HUDEP-2 (cell line): ENCODE measurements around the gene ABCF3.
A peak's percentile ranks its signal among the peaks of the same experiment; 100 is the strongest.

Source experiments
- DNase-seq, 76 experiments: peaks; one replicate each; lab custom pipeline; 2025; ENCODE audit not compliant: unreplicated experiment in 76 of 76; lab: John Stamatoyannopoulos, UW

ABCF3 gene

DNA sequence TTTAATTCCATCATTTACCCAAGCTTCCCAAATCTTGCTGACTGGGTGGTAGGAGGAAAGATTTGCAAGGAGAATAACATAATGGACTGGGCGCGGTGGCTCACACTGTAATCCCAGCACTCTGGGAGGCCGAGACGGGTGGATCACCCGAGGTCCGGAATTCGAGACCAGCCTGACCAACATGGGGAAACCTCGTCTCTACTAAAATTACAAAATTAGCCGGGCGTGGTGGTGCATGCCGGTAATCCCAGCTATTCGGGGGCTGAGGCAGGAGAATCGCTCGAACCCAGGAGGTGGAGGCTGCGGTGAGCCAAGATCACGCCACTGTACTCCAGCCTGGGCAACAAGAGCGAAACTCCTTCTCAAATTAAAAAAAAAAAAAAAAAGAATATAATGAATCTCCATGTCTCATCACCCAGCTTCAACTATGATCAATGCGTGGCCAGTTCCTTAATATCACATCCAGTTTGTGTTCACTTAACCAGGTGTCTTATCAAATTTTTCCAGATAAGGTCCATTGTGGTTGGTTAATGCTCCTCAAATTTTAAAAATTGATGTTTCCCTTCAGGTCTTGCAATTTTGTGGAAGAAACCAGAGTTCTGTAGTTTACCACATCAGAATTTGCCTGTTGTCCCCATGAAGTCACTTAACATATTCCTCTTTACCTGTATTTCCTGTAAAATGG, 1.3 kb upstream of the ABCF3 start:
- DNase-seq: peak in 3 of 76 experiments; percentile 10 to 30 (median 26)

DNA sequence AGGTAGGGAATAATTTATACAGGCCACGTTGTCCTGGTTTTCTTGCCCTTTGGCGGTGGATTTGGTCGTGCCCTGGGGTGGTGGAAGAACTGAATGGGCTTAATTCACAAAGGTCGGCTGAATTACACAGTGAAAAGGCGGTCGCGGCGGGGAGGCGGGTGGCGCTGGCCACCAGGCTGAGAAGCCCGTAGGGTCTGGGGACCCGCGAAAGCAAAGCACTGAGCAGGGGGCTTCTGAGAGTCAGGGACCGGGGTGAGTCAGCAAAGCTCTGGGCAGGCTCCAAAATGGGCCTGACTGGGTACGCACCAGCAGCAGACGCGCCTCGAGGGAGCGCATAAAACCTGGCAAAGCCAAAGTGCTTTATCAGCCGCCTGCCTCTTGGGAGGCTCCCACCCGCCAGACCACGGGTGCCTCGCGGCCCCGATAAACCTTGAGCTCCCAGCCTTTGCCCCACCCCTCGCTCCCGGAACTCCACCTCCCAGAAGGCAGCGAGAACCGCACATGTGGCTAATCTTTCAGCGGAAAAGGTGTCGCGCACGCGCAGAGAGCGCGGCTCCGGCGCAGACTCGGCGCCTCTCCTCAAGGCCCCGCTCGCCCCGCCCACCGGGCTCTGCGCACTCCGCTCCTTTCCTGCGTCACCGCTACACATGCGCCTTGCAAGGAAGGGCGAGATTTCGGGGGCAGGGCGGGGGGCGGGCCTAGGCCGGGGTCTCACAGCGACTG, 377 bp upstream of the ABCF3 start:
- peak; percentile 57 to 99 (median 99) for DNase-seq

DNA sequence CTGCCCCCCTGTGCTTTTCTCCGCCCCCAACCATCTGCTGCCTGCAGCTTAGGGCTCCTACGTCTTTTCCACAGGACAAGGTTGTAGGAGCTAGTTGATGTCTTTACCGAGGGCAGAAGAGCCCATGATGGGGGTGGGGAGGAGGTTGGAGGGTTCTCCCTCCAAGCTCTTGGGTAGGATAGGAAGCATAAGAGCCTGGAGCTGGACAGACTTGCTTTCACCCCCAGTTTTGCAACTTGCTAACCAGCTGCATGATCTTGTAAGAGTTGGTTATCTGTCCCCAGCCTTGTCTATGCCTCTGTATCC, 856 bp downstream of the ABCF3 start:
- no peak for DNase-seq

DNA sequence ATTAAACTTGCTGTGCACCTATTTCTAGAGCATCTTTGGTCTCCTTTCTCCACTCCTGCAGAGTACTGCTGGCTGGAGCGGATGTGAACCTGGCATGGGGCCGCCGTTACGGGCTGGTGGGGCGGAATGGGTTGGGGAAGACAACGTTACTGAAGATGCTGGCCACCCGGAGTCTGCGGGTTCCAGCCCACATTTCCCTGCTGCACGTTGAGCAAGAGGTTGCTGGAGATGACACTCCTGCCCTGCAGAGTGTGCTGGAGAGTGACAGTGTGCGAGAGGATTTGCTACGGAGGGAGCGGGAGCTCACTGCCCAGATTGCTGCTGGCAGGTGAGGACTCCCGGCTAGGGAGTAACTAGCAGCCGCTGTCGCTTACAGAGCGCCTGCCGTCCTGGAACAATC, 2.1 kb downstream of the ABCF3 start:
- no peak for DNase-seq

DNA sequence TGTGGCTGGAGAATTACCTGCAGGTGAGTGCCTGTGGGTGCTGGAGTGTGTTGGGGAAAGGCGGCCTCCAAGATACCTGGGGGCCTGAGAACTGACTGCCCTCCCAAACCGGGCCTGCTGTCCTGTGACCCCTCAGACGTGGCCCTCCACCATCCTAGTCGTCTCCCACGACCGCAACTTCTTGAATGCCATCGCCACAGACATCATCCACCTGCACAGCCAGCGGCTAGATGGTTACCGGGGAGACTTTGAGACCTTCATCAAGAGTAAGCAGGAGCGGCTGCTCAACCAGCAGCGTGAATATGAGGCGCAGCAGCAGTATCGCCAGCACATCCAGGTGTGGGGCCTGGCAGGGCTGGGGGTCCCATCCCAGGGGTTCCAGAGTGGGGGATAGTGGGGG, 3.4 kb downstream of the ABCF3 start:
- DNase-seq: no peak

DNA sequence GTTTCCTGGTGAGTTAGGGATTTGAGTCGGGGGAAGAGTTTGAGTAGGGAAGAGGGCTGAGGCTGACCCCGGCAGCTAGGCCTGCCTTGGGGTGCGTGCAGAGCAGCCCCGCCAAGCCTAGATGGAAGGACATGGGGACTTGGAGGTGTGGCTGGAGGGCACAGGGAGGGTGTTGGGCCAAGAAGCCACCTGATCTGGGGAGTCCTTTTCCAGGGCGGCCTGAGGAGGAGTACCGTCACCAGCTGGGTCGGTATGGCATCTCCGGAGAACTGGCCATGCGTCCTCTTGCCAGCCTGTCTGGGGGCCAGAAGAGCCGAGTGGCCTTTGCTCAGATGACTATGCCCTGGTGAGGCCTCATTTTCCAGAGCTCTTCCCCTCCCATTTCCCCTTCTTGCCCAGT, 6.9 kb downstream of the ABCF3 start:
- no peak for DNase-seq

DNA sequence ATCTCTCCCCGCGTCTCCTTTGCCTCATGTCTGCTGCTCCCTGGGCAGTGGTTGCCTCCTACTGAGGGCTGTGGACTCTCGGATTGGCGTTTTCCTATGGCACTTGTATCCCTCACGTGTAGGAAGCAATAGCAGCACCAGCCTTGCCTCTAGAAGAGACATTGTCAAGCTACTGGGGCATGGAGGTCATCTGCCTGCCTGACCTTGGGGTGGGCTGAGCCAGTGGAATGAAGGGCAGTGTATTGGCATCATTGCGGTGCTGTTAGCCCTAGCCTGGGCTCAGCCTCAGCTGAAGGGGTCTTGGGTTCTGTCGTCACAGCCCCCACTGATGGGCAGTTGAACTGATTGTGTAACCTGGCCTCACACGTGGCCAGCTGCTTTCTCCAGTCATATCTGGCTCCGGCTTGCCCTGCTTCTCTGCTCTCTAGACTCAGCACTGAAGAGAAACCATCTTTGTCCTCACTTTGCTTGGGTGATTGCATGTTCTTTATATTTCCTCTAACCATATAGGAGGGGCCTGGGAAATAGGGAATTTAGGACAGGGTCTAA, 8.1 kb downstream of the ABCF3 start:
- DNase-seq: no peak

DNA sequence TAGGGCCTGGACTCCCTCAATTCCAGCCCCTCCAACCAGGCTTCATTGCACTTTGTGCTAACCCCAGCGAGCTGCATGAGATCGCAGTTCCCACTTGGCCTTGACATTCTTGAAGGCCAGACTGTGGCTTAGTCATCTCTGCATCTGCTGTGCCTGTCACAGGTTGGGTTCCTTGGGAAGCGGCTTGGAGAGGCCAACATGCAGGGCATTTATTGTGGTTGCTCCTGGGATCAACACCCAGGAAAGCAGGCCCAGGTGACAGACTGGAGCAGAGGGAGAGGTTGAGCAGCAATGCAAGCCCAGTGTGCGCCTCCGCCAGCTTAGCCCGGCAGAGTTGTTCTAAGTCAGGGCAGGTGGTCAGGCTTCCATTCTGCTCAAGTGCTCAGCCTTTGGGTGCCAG, 10.5 kb downstream of the ABCF3 start:
- no peak for DNase-seq

DNA sequence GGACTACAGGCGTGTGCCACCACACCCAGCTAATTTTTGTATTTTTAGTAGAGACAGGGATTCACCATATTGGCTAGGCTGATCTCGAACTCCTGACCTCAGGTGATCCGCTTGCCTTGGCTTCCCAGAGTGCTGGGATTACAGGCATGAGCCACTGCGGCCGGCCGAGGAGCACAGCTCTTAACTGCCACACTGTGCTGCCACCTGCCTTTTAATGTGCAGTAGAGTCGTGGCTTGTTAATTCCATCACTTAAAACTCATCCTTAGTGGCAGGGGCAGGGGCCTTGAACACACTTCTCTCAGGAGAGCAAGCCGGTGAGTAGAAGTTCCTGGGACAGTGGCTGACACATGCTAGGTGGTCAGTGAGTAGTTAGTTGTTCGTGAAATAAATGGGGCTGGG, 12.5 kb downstream of the ABCF3 start:
- DNase-seq: no peak

DNA sequence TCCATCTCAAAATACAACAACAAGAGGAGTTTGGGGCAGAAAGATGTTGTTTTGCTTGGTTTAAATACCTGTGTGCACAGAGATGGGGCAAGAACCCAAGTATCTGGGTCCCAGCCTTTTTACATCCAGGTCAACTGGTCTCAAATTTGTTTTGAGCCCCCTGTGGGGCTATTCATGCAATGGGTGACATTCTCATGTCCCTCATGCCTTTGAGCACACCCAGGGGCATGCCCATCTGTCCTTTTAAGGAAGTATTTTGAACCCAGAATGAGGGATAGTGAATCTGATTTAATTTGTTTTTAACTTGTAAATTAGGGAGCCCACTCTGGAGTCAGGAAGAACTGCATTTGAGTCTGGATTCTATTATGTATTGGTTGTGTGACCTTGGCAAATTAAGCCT, 14.8 kb downstream of the ABCF3 start:
- DNase-seq: no peak

DNA sequence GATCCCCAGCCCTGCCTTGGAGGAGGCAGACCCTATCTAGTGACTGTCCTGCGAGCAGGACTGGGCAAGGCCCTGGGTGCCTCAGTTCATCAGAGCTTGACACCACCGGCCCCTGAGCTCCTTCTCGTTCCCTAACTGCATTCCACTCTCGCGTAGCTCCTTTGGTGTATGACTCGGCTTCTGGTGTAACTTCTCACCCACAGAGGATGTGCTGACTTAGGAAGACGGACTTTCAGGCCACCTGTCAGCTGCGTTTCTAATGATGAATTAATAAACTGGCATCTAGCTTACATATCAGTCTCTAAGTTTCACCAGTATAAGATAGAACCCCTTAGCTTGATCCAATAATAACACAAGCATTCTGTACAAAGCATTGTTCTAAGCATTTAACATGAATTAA, 17.5 kb downstream of the ABCF3 start:
- no peak for DNase-seq

DNA sequence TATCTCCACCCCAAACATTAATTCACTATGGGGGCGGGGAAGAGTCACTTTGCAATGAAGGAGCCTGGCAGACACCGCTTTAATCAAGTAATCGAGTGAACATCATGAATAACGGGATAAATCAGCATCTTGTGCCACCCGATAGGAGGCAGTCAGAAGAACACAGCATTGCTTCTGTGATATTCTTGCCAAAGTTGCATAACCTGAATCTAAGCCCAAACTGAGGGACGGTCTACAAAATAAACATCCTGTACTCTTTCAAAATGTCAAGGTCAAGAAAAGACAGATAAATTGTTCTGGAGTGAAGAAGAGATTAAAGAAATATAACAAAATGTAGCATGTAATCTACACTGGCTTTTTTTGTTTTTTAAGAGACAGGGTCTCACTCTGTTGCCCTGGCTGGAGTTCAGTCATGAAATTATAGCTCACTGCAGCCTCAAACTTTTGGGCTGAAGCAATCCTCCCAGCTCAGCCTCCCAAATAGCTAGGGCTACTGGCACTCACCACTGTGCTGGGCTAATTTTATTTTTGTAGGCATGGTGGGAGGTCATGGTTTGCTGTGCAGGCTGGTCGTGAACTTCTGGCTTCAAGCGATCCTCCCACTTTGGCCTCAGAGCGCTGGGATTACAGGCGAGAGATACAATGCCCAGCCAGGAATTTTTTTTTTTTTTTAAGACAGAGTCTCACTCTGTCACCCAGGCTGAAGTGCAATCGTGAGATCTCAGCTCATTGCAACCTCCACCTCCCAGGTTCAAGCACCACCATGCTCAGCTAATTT, 23.3 kb downstream of the ABCF3 start:
- peak in 2 of 76 experiments; percentile 3 to 15 for DNase-seq

DNA sequence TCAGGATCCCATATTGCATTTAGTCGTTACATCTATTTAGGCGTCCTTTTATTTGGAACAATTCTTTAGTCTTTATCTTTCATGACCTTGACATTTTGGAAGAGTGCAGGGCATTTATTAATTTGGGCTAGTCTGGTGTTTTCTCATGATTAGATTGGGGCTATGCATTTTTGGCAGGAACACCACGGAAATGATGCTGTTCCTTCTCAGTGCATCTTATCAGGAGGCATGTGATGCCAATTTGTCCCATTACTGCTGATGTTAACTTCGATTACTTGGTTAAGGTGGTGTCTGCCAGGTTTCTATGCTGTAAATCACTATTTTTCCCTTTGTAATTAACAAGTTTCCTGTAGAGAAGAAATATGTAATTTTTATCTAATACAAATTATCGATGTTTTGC, 25.3 kb downstream of the ABCF3 start:
- DNase-seq: peak in 34 of 76 experiments; percentile 1 to 73 (median 26)

DNA sequence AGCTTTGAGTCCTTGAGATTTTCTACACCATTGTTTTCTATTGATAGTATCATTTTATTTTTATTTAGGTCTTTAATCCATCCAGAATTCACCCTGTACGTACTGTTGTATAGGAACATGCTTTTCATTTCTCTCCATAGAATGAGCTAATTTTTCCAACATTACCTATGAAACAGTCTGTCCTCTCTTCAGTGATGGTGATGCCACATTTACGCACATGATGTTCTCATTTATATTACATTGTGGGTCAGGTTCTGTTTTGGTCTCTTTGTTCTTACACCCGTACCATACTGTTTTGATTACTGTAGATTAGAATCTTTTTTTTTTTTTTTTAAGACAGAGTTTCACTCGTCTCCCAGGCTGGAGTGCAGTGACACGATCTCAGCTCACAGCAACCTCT, 25.7 kb downstream of the ABCF3 start:
- DNase-seq: no peak

DNA sequence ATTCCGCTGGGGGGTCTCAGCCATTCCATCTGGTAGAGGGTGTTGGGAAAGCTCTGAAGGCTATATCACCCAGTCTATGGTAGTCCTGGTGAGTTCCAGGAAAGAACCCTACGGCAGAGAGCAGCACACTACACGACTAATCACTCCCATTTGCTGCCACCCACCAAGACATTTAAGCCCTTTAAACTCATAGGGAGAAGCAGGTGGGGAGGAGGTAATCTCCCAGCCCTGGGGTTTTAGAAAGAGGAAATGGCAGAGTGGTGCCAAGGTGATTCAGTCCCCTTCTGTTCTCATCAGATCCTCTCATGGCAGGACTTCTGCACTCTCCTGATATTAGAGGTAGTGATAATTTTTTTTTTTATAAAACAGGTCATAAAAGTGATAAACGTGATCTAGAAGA, 32.8 kb downstream of the ABCF3 start:
- DNase-seq: peak in 1 of 76 experiments; percentile 8

DNA sequence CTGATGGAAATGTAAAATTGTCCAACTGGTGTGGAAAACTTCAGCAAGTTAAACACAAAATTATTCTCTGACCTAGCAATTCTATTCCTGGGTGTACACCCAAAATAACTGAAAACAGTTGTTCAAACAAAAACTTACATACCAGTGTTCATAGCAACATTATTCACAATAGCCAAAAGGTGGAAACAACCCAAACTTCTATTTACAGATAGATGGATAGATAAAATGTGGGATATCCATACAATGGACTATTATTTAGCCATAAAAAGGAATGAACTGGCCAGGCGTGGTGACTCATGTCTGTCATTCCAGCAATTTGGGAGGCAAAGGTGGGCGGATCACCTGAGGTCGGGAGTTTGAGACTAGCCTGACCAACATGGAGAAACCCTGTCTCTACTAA, 36.5 kb downstream of the ABCF3 start:
- DNase-seq: no peak

DNA sequence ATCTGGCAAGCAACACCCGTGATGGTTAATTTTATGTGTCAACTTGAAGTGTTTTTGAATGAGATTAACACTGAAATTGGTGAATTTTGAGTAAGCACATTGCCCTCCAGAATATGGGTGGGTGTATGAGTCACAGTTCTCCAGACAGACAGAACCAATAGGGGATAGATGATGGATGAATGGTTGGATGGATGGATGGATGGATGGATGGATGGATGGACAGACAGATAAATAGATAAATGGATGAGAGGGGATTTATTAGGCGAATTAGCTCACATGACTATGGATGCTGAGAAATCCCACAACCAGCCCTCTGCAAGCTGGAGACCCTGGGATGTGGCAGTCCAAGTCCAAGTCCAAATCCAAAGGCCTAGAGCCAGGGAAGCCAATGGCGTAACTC, 37.9 kb downstream of the ABCF3 start:
- no peak for DNase-seq

DNA sequence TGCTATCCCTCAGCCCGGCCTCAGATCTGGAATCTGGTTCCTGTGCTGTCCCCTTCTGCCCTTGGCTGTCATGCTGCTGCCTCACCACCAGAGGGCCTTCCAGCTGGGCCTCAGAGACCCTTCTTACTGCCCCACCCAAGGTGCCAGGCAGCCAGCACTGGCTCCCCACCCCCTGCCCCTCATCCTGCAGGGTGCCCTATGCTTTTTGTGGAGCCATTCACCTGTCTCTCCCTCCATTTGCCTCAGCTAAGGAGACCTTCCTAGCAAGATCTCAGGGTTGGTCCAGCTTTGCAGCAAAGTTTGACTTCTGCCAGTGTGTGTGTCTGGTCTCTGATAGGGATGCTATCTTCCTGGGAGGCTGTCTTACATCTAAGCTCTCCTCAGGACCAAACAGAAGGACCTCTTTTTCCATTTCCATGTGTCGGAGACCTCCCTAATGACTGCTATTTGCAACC, 41.5 kb downstream of the ABCF3 start:
- peak in 40 of 76 experiments; percentile 4 to 50 (median 28) for DNase-seq

DNA sequence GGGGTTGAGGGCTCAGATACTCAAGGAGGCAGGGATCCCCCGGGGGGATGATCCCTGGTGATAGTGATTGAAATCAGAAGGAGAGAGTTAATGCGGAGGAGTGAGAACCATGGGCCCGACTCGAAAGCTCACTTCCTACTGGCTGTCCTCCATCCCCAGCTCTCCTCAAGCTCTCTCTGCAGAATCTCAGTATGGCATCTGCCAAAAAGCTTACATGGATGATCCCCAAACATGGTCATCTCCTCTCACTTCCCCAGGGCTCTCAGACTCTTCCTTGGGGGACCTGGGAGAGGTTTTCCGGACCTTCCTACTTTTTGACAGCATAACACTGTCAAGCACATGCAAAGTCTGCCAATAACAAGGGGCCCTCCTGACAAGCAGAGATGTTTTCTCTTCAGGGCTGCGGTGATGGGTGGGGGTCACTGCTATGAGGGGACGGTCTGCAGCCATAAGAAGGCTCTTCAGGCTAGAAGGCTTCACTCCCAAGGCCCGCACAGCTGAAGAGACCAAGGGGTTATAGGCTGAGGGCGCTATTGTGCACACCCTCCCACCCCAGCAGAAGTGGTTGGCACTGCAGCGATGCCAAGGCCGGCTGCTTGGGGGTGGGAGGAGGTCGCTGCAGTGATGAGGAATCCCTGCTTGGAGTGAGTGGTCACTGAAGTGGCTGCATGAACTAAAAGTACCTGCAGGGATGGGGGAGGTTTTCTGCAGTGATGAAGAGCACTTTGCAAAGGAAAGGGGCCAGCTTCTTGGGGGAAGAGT, 42.6 kb downstream of the ABCF3 start:
- DNase-seq: no peak

DNA sequence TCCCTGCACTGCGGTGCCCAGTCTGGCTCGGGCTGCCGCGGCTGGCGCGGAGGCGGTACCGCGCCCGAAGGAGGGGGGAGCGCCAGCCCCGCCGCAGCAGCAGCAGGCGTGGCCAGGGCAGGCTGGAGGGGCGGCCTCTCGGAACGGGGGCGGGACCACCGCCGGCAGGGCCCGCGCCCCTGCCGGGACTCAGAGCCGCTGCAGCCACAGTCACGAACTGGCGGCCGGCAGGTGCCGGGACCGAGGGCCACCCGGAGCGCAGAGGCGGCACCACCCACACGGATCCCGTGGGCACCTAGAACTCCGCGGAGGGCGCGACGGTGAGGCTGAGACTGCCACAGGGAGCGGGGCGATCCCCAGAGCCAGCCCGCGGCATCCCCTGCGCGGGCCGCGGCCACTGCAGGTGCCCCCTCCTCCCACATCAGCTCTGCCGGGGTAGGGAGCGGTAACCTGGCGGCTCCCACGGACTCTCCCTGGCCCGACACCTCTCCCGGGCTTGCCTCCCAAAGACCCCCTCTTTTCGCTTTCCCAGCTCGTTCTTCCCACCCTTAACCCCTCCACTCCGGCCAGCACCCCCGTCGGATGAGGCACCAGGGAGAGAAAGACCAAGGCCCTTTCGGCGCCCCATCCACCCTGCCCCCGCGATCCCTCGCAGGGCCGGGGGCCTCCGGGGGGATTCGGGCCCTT, 43.5 kb downstream of the ABCF3 start, which contains the start of gene VWA5B2:
VWA5B2 (plus strand) TSS at position 192 of the 687 bp plus-strand sequence. CDS start 944 bp downstream, outside the sequence.
- peak in 59 of 76 experiments; percentile 4 to 75 (median 35) for DNase-seq
